ENCODE data around the gene PTPRU.
"Not testable (repeated sequence)": the region's sequence is repeated elsewhere in the genome, so short reads cannot be mapped to it uniquely, and the experiment has no call there.

DNA sequence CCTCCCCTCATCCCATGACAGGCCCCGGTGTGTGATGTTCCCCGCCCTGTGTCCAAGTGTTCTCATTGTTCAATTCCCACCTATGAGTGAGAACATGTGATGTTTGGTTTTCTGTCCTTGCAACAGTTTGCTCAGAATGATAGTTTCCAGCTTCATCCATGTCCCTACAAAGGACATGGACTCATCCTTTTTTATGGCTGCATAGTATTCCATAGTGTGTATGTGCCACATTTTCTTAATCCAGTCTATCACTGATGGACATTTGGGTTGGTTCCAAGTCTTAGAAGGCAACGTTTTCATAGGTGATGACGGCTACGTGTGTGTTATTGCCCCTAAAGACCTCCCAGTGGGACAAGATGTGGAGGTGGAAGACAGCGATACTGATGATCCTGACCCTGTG is 65.4 kb downstream of the PTPRU start:
- TF ChIP-seq, protein P1, sequence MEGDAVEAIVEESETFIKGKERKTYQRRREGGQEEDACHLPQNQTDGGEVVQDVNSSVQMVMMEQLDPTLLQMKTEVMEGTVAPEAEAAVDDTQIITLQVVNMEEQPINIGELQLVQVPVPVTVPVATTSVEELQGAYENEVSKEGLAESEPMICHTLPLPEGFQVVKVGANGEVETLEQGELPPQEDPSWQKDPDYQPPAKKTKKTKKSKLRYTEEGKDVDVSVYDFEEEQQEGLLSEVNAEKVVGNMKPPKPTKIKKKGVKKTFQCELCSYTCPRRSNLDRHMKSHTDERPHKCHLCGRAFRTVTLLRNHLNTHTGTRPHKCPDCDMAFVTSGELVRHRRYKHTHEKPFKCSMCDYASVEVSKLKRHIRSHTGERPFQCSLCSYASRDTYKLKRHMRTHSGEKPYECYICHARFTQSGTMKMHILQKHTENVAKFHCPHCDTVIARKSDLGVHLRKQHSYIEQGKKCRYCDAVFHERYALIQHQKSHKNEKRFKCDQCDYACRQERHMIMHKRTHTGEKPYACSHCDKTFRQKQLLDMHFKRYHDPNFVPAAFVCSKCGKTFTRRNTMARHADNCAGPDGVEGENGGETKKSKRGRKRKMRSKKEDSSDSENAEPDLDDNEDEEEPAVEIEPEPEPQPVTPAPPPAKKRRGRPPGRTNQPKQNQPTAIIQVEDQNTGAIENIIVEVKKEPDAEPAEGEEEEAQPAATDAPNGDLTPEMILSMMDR (IDR thresholded peaks at IDR 0.05): not testable (repeated sequence)
- not testable (repeated sequence) for TF ChIP-seq POLR2AphosphoS5 (IDR thresholded peaks at IDR 0.05)

Measured in transverse colon (tissue), 4 donors.